Stimulated activated naive CD4-positive, alpha-beta T cell (primary cell): ENCODE data around the gene ADGRV1.

ENCODE experiments used
- DNase-seq, 6 experiments: peaks; one replicate each; lab custom pipeline; 2025; lab: John Stamatoyannopoulos, UW

Gene ADGRV1

DNA sequence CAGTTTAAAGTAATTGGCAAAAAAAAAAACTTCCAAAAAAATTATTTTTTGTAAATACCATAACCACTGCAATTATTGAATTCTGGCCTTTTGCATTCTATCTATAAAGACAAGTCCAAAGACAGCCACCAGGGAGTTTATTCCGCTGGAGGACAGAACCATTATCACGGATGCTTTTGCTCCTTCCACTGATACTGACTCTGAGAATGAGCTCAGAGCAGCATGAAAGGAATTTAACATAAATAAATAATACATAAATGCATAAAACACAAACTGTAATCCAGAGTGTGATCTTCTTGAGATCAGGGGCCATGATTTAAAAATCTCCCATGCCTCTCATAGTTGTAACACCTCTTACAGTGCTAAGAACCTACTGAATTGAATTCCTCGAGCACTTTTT, 559.8 kb downstream of the ADGRV1 start:
- no peak for DNase-seq

- no peak for DNase-seq
Observed at GRCh38 chr5:91118796-91119195, 560.2 kb downstream of the ADGRV1 start.

DNA sequence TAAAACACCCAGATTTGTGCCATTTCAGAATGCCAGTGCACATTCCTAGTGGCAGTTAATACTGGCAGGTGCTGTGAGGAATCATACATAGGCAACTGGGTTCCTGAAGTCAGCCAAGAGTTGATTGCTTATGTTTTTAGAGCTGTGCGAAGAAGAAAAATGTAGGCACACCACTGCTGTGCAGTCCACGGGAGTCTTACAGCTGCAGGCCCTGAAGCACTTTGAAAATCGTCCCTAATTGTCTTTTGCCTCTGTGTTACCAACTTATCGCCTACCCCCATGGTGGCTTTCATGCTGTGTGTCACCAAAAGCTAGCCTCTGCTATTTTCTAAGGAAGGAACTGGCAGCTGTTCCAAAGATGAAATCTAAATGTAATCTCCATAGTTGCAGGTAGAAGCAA, 560.6 kb downstream of the ADGRV1 start:
- DNase-seq, result no peak

- DNase-seq, result no peak
Observed at GRCh38 chr5:91119981-91120850, 561.6 kb downstream of the ADGRV1 start.

- no peak for DNase-seq
Observed at GRCh38 chr5:91121347-91121993, 562.9 kb downstream of the ADGRV1 start.

- DNase-seq, result no peak
Observed at GRCh38 chr5:91122651-91123050, 564.1 kb downstream of the ADGRV1 start.

- no peak for DNase-seq
Observed at GRCh38 chr5:91123291-91123690, 564.7 kb downstream of the ADGRV1 start.

- DNase-seq, result no peak
Observed at GRCh38 chr5:91123901-91124300, 565.3 kb downstream of the ADGRV1 start.

DNA sequence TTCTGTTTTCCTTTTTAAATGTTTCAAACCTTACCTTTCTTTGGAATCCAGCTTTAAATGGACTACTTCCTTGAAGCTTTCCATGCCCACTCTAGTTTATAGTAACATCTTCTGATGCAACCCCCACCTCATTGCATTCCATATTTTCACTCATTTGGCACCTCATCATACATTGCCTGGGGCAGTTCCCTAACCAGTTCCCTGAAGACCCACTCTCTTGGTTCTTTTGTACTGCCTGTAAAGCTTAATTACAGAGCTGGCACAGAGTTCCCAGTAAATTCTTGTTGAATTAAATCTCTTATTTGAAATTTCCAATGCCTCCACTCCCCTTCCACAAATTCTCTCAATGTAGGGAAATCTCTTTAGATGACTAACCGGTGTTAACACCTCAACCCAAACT, 567.3 kb downstream of the ADGRV1 start:
- no peak for DNase-seq

DNA sequence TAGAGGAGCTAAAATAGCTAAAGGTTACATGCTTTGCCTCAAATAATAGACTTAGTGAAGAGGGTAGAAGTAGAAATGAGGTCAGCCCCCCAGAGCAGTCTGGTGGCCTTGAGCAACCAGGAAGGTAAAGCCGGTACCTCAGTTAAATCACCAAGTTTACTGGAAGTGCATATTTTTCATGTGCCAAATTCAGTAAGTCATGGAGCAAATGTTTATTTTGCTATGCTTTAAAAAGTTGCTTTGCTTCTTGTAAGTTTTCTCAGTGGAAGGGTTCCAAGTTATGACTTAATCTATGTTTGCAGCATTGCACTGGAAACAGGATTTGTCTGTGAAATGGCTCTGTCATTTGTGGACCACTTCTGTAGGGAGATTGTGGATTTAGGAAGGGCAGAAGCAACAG, 567.9 kb downstream of the ADGRV1 start:
- no peak for DNase-seq

DNA sequence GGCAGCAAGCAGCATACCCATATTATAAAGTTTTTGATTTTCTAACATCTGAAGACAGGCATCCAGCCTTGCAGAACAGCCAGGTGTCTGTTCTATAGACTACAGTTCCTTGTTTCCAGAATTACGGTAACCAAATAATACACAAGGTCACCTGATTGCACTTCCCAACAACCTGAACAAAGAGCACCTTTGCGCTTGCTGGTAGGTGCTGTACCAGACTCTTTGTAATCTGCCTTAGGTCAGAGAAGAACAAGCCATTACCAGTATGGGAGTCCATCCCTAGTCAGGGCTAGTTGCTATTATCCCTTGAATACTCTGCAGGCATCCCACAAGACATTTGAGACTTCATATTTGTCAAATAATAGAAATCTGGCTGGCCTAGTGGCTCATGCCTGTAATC, 568.3 kb downstream of the ADGRV1 start:
- DNase-seq, result no peak

GRCh38 chr5:91127456-91128081, 569.0 kb downstream of the ADGRV1 start:
- DNase-seq, result no peak

- no peak for DNase-seq
Observed at GRCh38 chr5:91128604-91129003, 570.0 kb downstream of the ADGRV1 start.

GRCh38 chr5:91129748-91130147, 571.2 kb downstream of the ADGRV1 start:
- DNase-seq, result no peak

GRCh38 chr5:91130759-91131158, 572.2 kb downstream of the ADGRV1 start:
- DNase-seq, result no peak

GRCh38 chr5:91132550-91132949, 574.0 kb downstream of the ADGRV1 start:
- no peak for DNase-seq

- no peak for DNase-seq
Observed at GRCh38 chr5:91133183-91133582, 574.6 kb downstream of the ADGRV1 start.

DNA sequence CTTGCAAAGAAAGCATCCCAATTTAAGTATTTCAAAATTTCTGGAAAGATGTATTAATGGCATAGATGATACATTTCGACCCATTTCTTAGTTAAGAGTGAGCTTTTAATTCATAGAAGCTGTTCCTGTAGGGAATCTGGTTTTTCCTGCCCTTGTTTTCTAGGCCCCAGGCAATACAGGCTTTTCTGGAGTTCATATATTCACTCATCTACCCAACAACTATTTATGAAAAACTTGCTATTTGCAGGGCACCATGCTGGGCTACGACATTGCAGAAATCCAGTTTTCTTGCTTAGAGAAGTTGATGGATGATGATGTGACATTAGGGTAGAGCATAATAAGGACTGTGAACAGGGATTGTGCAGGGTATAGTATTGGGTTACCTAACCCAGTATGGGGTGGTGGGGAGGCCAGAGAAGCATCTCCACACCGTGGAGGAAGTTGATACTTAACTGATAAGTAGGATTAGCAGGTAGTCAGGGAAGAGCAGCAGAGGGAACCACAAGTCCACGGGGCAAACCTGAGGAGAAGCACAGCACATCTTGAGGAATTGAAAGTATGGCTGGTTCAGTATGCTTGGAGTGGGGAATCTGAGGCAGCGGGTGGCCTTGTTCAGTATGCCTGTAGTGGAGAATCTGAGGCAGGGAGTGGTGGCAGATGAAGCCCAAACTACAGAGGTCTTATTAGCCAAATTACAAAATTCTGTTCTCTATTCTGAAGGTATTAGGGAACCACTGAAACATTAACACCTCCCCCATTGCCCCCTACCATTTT, 577.1 kb downstream of the ADGRV1 start:
- DNase-seq, result no peak

DNA sequence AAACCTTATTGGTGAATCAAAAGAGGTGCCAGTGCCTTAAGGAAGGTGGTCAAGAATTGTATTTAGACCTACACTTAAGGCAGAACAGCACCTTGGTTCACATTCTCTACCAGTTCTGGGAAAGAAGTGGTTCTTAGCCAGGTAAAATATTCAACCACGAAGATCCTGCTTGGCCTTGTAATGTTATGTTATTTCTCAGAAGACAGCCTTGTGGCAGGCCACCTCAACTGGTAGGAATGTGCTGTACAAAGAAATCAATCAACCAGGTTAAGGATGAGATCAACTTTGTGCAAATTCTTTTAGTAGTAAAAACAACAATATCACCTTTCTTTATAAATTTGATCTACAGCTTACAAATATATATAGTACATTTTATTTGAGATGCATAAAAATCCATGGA, 577.7 kb downstream of the ADGRV1 start:
- no peak for DNase-seq

GRCh38 chr5:91137647-91138046, 579.0 kb downstream of the ADGRV1 start:
- DNase-seq, result no peak

GRCh38 chr5:91139572-91140200, 581.1 kb downstream of the ADGRV1 start:
- no peak for DNase-seq

- DNase-seq, result no peak
Observed at GRCh38 chr5:91140657-91141056, 582.1 kb downstream of the ADGRV1 start.
